Nephron progenitor cell (in vitro differentiated cells): ENCODE data around the gene SLC16A1.

Experiments used
- DNase-seq: peaks from one replicate; pipeline ENCODE4 v3.0.0; 2021
- H3K27ac Mint-ChIP-seq: 2 replicates; pipeline ENCODE4 v1.8.0; 2021; ENCODE audit warnings: mild to moderate bottlenecking, moderate library complexity, mixed read lengths
- H3K27me3 Mint-ChIP-seq: 2 replicates; pipeline ENCODE4 v1.8.0; 2021; ENCODE audit warnings: mild to moderate bottlenecking, low read depth, mixed read lengths; ENCODE audit not compliant: poor library complexity
- H3K36me3 Mint-ChIP-seq: 2 replicates; pipeline ENCODE4 v1.8.0; 2021; ENCODE audit warnings: low read depth, mixed read lengths
- H3K4me1 Mint-ChIP-seq: 2 replicates; pipeline ENCODE4 v1.8.0; 2021; ENCODE audit warnings: mixed read lengths
- H3K4me3 Mint-ChIP-seq: 2 replicates; pipeline ENCODE4 v1.8.0; 2021; ENCODE audit warnings: mild to moderate bottlenecking, moderate library complexity, mixed read lengths
- H3K9me3 Mint-ChIP-seq: 2 replicates; pipeline ENCODE4 v1.8.0; 2021; ENCODE audit warnings: mild to moderate bottlenecking, moderate library complexity, mixed read lengths
- TF ChIP-seq, protein P1 (sequence below): fragments of 200-600 bp; sonication (generic); IDR thresholded peaks from 2 replicates; pipeline ENCODE4 v1.5.0; 2021; ENCODE audit warnings: antibody characterized with exemption

The SLC16A1 gene

DNA sequence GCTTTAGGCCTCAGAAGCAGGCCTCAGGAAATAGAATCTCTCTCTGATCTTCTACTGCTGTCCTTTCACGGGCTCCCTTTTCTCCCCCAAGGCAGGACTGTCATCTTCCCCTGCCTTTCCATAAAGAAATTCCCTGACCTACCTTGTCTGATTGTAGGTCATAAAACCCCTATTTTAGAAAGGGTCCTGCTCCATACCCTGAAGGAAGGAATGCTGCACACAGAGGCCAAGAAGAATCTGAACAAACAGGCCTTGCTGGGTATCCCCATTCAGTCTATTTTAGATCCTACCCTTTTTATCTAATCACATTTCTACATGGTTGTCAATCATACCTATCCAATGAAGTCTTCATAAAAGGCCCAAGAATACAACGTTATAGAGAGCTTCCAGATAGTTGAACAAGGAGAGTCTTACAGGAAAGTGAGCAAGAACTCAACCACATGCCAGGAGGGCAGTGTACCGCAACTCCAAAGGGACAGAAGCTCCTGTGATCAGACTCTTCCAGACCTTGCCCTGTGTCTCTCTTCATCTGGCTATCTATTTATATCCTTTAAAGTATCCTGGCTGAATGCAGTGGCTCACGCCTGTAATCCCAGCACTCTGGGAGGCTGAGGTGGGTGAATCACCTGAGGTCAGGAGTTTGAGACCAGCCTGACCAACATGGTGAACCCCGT is 93.1 kb downstream of the SLC16A1 start:
- Mint-ChIP-seq H3K36me3 (no peaks in the 10 kb centered on the region), H3K27ac (no peak overlapping the region), H3K4me3 (no peak overlapping the region), H3K9me3 (peaks cover 3% of the 10 kb centered on the region), H3K4me1 (no peaks in the 10 kb centered on the region), H3K27me3 (no peaks in the 10 kb centered on the region)
- TF ChIP-seq, protein P1, sequence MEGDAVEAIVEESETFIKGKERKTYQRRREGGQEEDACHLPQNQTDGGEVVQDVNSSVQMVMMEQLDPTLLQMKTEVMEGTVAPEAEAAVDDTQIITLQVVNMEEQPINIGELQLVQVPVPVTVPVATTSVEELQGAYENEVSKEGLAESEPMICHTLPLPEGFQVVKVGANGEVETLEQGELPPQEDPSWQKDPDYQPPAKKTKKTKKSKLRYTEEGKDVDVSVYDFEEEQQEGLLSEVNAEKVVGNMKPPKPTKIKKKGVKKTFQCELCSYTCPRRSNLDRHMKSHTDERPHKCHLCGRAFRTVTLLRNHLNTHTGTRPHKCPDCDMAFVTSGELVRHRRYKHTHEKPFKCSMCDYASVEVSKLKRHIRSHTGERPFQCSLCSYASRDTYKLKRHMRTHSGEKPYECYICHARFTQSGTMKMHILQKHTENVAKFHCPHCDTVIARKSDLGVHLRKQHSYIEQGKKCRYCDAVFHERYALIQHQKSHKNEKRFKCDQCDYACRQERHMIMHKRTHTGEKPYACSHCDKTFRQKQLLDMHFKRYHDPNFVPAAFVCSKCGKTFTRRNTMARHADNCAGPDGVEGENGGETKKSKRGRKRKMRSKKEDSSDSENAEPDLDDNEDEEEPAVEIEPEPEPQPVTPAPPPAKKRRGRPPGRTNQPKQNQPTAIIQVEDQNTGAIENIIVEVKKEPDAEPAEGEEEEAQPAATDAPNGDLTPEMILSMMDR, result no peak
- DNase-seq, result no peak
